Measurements from ENCODE around the gene HECW1. TPM values are rescaled to one million over a fixed set of nuclear protein-coding genes. Genes with fewer than 3 reads are reported as not detected.

Gene HECW1
- total RNA-seq, 2 experiments from 2014 or later, result not detected

DNA sequence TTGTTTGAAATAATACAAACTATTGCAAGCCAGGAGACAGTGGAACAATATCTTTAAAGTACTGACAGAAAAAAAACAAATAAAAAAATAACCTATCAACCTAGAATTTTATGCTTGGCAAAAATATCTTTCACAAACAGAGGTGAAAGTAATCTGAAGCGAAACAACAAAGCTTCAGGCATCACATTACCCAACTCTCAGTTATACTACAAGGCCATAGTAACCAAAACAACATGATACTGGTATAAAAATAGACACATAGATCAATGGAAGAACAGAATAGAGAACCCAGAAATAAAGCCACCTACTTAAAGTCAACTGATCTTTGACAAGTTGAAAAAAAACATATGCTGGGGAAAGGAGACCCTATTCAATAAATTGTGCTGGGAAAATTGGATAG, 26.5 kb upstream of the HECW1 start:
- Mint-ChIP-seq H3K27me3 (ENCODE audit: low read depth) (peaks cover 51% of the 10 kb centered on the region), H3K36me3 (ENCODE audit: low read depth) (no peaks in the 10 kb centered on the region), H3K27ac (no peak overlapping the region), H3K4me1 (ENCODE audit: low read depth) (no peaks in the 10 kb centered on the region), H3K9me3 (no peaks in the 10 kb centered on the region), H3K4me3 (no peak overlapping the region)
- no peak for DNase-seq
- CTCF ChIA-PET, result interaction anchor here (1.6 kb wide), 1 partner anchor 145 kb away, joined by 5 read pairs; no protein-coding TSS in a partner anchor
- intact Hi-C loops (cut with micrococcal nuclease), result no loop called here

GRCh38 chr7:43092819-43093218, 19.6 kb upstream of the HECW1 start:
- Mint-ChIP-seq H3K27ac (no peak overlapping the region), H3K4me3 (no peak overlapping the region), H3K9me3 (no peaks in the 10 kb centered on the region), H3K36me3 (ENCODE audit: low read depth) (no peaks in the 10 kb centered on the region), H3K27me3 (ENCODE audit: low read depth) (peaks cover 19% of the 10 kb centered on the region), H3K4me1 (ENCODE audit: low read depth) (no peaks in the 10 kb centered on the region)
- DNase-seq, result no peak
- CTCF ChIA-PET, result no interaction called here
- intact Hi-C loops (cut with micrococcal nuclease), result no loop called here

DNA sequence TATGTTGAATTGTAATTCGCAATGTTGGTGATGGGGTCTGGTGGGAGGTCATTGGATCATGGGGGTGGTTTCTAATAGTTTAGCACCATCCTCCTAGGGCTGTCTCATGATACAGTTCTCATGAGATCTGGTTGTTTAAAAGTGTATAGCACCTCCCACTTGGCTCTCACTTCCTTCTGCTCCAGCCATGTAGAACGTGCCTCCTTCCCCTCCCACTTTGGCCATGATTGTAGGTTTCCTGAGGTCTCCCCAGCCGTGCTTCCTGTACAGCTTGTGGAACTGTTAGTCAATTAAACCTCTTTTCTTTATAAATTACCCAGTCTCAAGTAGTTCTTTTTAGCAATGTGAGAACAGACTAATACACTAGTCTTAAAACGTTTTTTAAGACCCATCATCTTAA, 15.6 kb upstream of the HECW1 start:
- no peak for DNase-seq
- intact Hi-C loops (cut with micrococcal nuclease), result no loop called here
- Mint-ChIP-seq H3K27me3 (ENCODE audit: low read depth) (peaks cover 3% of the 10 kb centered on the region), H3K4me1 (ENCODE audit: low read depth) (no peaks in the 10 kb centered on the region), H3K27ac (no peak overlapping the region), H3K4me3 (no peak overlapping the region), H3K9me3 (no peaks in the 10 kb centered on the region), H3K36me3 (ENCODE audit: low read depth) (no peaks in the 10 kb centered on the region)
- CTCF ChIA-PET, result no interaction called here

DNA sequence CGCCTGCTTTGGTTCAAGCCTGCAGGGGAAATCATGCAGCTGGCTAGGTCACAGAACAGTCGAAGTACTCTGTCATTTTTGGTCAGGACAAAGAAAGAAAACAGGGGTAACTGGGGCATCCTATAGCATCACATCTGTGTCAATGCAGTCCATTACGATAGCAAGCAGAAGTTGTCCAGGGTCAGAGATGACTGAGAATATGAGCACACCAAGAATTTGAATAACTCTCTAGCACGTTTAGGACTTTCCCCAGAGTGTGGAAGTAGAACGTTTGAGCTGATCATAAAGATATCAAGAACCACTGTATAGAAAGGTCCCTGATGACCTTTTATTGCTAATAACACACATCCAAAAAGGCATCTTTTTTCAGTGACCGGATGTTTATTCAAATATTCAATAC, 12.7 kb upstream of the HECW1 start:
- intact Hi-C loops (cut with micrococcal nuclease), result no loop called here
- CTCF ChIA-PET, result no interaction called here

GRCh38 chr7:43104874-43105520, 7.5 kb upstream of the HECW1 start:
- Mint-ChIP-seq H3K4me3 (no peak overlapping the region), H3K27me3 (ENCODE audit: low read depth) (peaks cover 34% of the 10 kb centered on the region), H3K36me3 (ENCODE audit: low read depth) (no peaks in the 10 kb centered on the region), H3K27ac (no peak overlapping the region), H3K4me1 (ENCODE audit: low read depth) (no peaks in the 10 kb centered on the region), H3K9me3 (no peaks in the 10 kb centered on the region)
- CTCF ChIA-PET, result interaction anchor here (0.5 to 1.3 kb wide), 2 partner anchors 31 to 34 kb away, joined by 3 to 7 read pairs; no protein-coding TSS in a partner anchor
- intact Hi-C loops (cut with micrococcal nuclease), result no loop called here
- no peak for DNase-seq

More for the DNA sequence above, 12.7 kb upstream of the HECW1 start:
- peaks cover 4% of the 10 kb centered on the region for H3K27me3 Mint-ChIP-seq (ENCODE audit: low read depth)
- DNase-seq, result no peak
- no peaks in the 10 kb centered on the region for H3K9me3 Mint-ChIP-seq
- no peaks in the 10 kb centered on the region for H3K36me3 Mint-ChIP-seq (ENCODE audit: low read depth)
- no peak overlapping the region for H3K27ac Mint-ChIP-seq
- no peaks in the 10 kb centered on the region for H3K4me1 Mint-ChIP-seq (ENCODE audit: low read depth)
- no peak overlapping the region for H3K4me3 Mint-ChIP-seq

GRCh38 chr7:43105521-43106120, 6.8 kb upstream of the HECW1 start:
- Mint-ChIP-seq H3K4me3 (no peak overlapping the region), H3K27ac (no peak overlapping the region), H3K36me3 (ENCODE audit: low read depth) (no peaks in the 10 kb centered on the region), H3K4me1 (ENCODE audit: low read depth) (no peaks in the 10 kb centered on the region), H3K9me3 (no peaks in the 10 kb centered on the region), H3K27me3 (ENCODE audit: low read depth) (peaks cover 35% of the 10 kb centered on the region)
- no peak for DNase-seq
- CTCF ChIA-PET, result interaction anchor here (0.6 to 1.3 kb wide), 4 partner anchors 35 to 516 kb away, joined by 3 to 7 read pairs (median 4); no protein-coding TSS in a partner anchor
- intact Hi-C loops (cut with micrococcal nuclease), result no loop called here

DNA sequence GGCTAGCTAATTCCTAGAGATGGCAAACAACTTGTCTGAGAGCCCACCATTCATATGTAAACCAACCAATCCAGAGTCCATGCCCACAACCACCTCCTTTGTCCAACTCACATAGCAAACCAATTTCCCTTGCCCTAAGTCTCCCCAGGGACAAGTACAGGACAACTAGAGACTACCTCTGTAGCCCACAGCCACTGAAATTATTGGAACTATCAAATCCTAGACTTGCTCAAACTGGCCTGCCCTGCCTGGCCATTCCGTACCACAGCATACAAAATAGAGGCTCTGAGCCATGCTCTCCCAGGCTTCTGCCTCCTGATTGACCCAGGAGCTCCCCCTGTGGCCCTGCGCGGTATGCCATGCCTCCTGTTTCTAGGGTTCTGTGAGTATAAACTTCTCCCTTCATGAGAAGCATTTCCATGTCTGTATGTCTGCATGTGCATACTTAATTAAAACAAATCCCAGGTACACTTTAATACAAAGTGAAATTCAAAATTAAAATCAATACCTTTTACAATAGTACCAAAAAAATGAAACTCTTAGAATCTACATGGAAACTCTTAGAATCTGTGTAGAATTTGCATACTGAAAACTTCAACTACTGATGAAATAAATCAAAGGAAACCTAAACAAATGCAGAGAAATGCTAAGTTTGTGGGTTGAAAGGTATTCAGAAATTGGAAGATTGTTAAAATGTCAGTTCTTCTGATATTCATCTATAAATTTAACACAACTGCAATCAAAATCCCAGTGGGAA, 4.0 kb upstream of the HECW1 start:
- peak; percentile 82 for DNase-seq
- CTCF ChIA-PET, result interaction anchor here (0.6 to 1.7 kb wide), 5 partner anchors 15 to 250 kb away, joined by 3 to 10 read pairs (median 7); no protein-coding TSS in a partner anchor
- H3K27me3 Mint-ChIP-seq (ENCODE audit: low read depth), result peaks cover 51% of the 10 kb centered on the region
- intact Hi-C loops (cut with micrococcal nuclease), result loop anchor here (1.0 to 2.0 kb wide), 3 partner anchors 32 to 167 kb away; no protein-coding TSS in a partner anchor
- no peaks in the 10 kb centered on the region for H3K36me3 Mint-ChIP-seq (ENCODE audit: low read depth)
- H3K4me3 Mint-ChIP-seq, result no peak overlapping the region
- no peaks in the 10 kb centered on the region for H3K4me1 Mint-ChIP-seq (ENCODE audit: low read depth)
- H3K9me3 Mint-ChIP-seq, result no peaks in the 10 kb centered on the region
- H3K27ac Mint-ChIP-seq, result no peak overlapping the region

- Mint-ChIP-seq H3K27ac (no peak overlapping the region), H3K4me3 (no peak overlapping the region), H3K36me3 (ENCODE audit: low read depth) (no peaks in the 10 kb centered on the region), H3K9me3 (no peaks in the 10 kb centered on the region), H3K27me3 (ENCODE audit: low read depth) (peaks cover 63% of the 10 kb centered on the region), H3K4me1 (ENCODE audit: low read depth) (peaks cover 6% of the 10 kb centered on the region)
- intact Hi-C loops (cut with micrococcal nuclease), result no loop called here
- DNase-seq, result no peak
- CTCF ChIA-PET, result no interaction called here
Observed at GRCh38 chr7:43110791-43111535, 1.5 kb upstream of the HECW1 start.

- H3K4me1 Mint-ChIP-seq (ENCODE audit: low read depth), result peaks cover 6% of the 10 kb centered on the region
- H3K4me3 Mint-ChIP-seq, result no peak overlapping the region
- CTCF ChIA-PET, result no interaction called here
- DNase-seq, result no peak
- intact Hi-C loops (cut with micrococcal nuclease), result no loop called here
- H3K27ac Mint-ChIP-seq, result no peak overlapping the region
- H3K9me3 Mint-ChIP-seq, result no peaks in the 10 kb centered on the region
- H3K36me3 Mint-ChIP-seq (ENCODE audit: low read depth), result no peaks in the 10 kb centered on the region
- H3K27me3 Mint-ChIP-seq (ENCODE audit: low read depth), result peaks cover 64% of the 10 kb centered on the region
Observed at GRCh38 chr7:43111630-43112458, 603 bp upstream of the HECW1 start.

DNA sequence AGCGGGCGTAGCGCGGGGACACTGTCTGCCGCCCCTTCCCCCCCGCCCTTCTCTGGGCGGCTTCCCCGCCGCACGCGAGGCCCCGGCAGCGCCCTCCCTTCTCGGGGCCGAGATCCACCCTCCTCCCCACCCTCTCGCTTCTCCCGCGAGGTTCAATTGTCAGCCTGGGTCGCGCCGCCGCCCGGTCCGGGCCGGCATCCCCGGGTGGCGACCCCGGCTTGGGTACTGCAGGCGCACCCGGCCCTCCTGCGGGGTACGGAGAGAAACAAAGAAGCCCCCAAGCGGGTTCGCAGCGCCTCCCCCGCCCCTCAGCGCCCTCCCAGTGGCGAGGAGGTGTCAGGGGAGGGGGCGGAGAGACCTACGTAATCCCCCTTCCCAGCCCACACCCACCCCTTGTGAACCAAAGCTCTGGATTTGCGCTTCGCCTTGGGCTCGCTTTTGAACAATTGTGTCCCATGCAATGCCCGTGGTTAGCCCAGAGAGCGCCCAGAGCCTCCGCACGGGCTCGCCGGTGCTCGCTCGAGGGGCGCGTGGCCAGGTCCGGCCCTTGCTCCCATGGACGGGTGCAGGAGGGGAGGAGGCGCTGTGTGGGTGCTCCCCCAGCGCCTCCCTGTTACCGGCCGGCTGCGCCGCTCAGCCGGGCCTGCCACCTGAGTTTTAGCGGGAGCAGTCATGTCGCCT, 634 bp downstream of the HECW1 start:
- Mint-ChIP-seq H3K4me1 (ENCODE audit: low read depth) (peaks cover 6% of the 10 kb centered on the region), H3K9me3 (no peaks in the 10 kb centered on the region), H3K4me3 (no peak overlapping the region), H3K36me3 (ENCODE audit: low read depth) (no peaks in the 10 kb centered on the region), H3K27ac (no peak overlapping the region), H3K27me3 (ENCODE audit: low read depth) (peaks cover 67% of the 10 kb centered on the region)
- peak; percentile 11 for DNase-seq
- CTCF ChIA-PET, result no interaction called here
- intact Hi-C loops (cut with micrococcal nuclease), result no loop called here

All from activated naive CD4-positive, alpha-beta T cell treated with anti-CD3 and anti-CD28 coated beads for 36 hours (primary cell).